NB4 (cell line): Measurements from ENCODE around the gene GAPVD1.

Experiments used
- DNase-seq: peaks from one replicate; pipeline ENCODE4 v3.0.0; 2010; ENCODE audit warnings: low read depth
- H3K4me3 ChIP-seq: one replicate; pipeline ENCODE4 v1.5.1; 2011; ENCODE audit warnings: mild to moderate bottlenecking, low read depth, low read length, moderate library complexity
- CTCF ChIP-seq: IDR thresholded peaks from one replicate; pipeline ENCODE4 v1.5.1; 2012; ENCODE audit warnings: low read depth, low read length
- MAX ChIP-seq: IDR thresholded peaks from 2 replicates; pipeline ENCODE4 v1.6.1; 2011; ENCODE audit warnings: low read depth, low read length
- MYC ChIP-seq: IDR thresholded peaks from 2 replicates; pipeline ENCODE4 v1.6.1; 2011; ENCODE audit warnings: low read depth, low read length
- POLR2A ChIP-seq: IDR thresholded peaks from 2 replicates; pipeline ENCODE4 v1.6.1; 2011; ENCODE audit warnings: mild to moderate bottlenecking; ENCODE audit not compliant: insufficient read length; ENCODE audit errors: extremely low read depth

Gene GAPVD1

GRCh38 chr9:125409217-125409636 lies 147.6 kb downstream of the GAPVD1 start:
- no peak overlapping the region for H3K4me3 ChIP-seq
- TF ChIP-seq MYC (no peak), POLR2A (no peak), CTCF (no peak), MAX (no peak)
- DNase-seq, result peak; percentile 36

- H3K4me3 ChIP-seq, result no peak overlapping the region
- TF ChIP-seq MAX, result peak; percentile 75
- TF ChIP-seq MYC, result no peak
Observed at GRCh38 chr9:125409637-125410521, 148.3 kb downstream of the GAPVD1 start.

GRCh38 chr9:125410522-125410894 lies 148.9 kb downstream of the GAPVD1 start:
- no peak overlapping the region for H3K4me3 ChIP-seq

More at GRCh38 chr9:125409637-125410521, 148.3 kb downstream of the GAPVD1 start:
- peak; percentile 69 for DNase-seq

GRCh38 chr9:125411171-125411756 lies 149.6 kb downstream of the GAPVD1 start:
- no peak for DNase-seq
- no peak for TF ChIP-seq MAX
- no peak for TF ChIP-seq POLR2A
- no peak for TF ChIP-seq CTCF
- no peak for TF ChIP-seq MYC
- H3K4me3 ChIP-seq, result no peak overlapping the region

More at GRCh38 chr9:125410522-125410894, 148.9 kb downstream of the GAPVD1 start:
- DNase-seq, result no peak
- TF ChIP-seq CTCF (no peak), MAX (no peak), POLR2A (no peak), MYC (no peak)

- no peak for DNase-seq
- H3K4me3 ChIP-seq, result no peak overlapping the region
- TF ChIP-seq MAX, result no peak
- TF ChIP-seq POLR2A, result no peak
- no peak for TF ChIP-seq CTCF
- no peak for TF ChIP-seq MYC
Observed at GRCh38 chr9:125412166-125412565, 150.5 kb downstream of the GAPVD1 start.

- H3K4me3 ChIP-seq, result no peak overlapping the region
- TF ChIP-seq POLR2A (no peak), MAX (no peak)
- no peak for DNase-seq
Observed at GRCh38 chr9:125413579-125413978, 152.0 kb downstream of the GAPVD1 start.
